A549 (cell line): ENCODE results near the gene MYO1C. TPM values are rescaled to one million over a fixed set of nuclear protein-coding genes. Genes with fewer than 3 reads are reported as not detected.
"Not testable (repeated sequence)": the region's sequence is repeated elsewhere in the genome, so short reads cannot be mapped to it uniquely, and the experiment has no call there.

Experiments
- ATAC-seq, 2 experiments: fragments of 200-7000 bp in 1 of 2; fragments of >200 bp in 1 of 2; cut with Nextera tagmentation in 1 of 2; cut with Tn5 transposase in 1 of 2; 3 replicates each; pipeline versions ENCODE4 v1.8.0 to v1.9.1; 2018 to 2020; ENCODE audit warnings: mild to moderate bottlenecking in 1 of 2, moderate library complexity in 1 of 2
- CTCF ChIA-PET: fragments of 300-600 bp; sonication (Branson Sonifier 250); formaldehyde crosslinking; extraction: SDS; loops from one replicate; lab custom pipeline; 2021; ENCODE audit warnings: antibody characterized with exemption, inconsistent platforms; lab: Yijun Ruan, JAX
- POLR2A ChIA-PET: fragments of 350-600 bp; formaldehyde crosslinking; extraction: SDS; loops from one replicate; lab custom pipeline; 2021; ENCODE audit warnings: antibody characterized with exemption, inconsistent platforms; lab: Yijun Ruan, JAX
- DNase-seq, 2 experiments: peaks; one replicate each; pipeline versions ENCODE4 v3.0.0 to v3.0.0-alpha.2; 2011 to 2016; ENCODE audit warnings: low read depth in 1 of 2, low spot score in 1 of 2
- FAIRE-seq: peaks from 2 replicates; lab custom pipeline; 2011; peaks lifted over from hg19 to GRCh38; lab: Jason Lieb, UNC
- H3K27ac ChIP-seq, 2 experiments: fragments of >200 bp; sonication (Bioruptor Twin); formaldehyde crosslinking; 3 replicates each; pipeline ENCODE4 v1.5.1; 2016 to 2017
- H3K4me1 ChIP-seq: fragments of >200 bp; sonication (Bioruptor Twin); formaldehyde crosslinking; 3 replicates; pipeline ENCODE4 v1.6.1; 2016
- H3K4me2 ChIP-seq: fragments of >200 bp; sonication (Bioruptor Twin); formaldehyde crosslinking; 3 replicates; pipeline ENCODE4 v1.6.1; 2016
- H3K4me3 ChIP-seq: fragments of >200 bp; sonication (Bioruptor Twin); formaldehyde crosslinking; 3 replicates; pipeline ENCODE4 v1.5.1; 2016
- H3K9me3 ChIP-seq: fragments of >200 bp; sonication (Bioruptor Twin); formaldehyde crosslinking; 3 replicates; pipeline ENCODE4 v1.6.1; 2016
- BHLHE40 ChIP-seq: IDR thresholded peaks from 2 replicates; pipeline ENCODE4 v1.6.1; 2012; ENCODE audit warnings: low read depth, low read length, inconsistent platforms
- CBX2 ChIP-seq: fragments of 200-600 bp; sonication (generic); IDR thresholded peaks from 2 replicates; pipeline ENCODE4 v1.6.1; 2016; ENCODE audit warnings: low read depth, mild to moderate bottlenecking, borderline replicate concordance
- CBX8 ChIP-seq: fragments of 200-600 bp; sonication (generic); IDR thresholded peaks from 2 replicates; pipeline ENCODE4 v1.6.1; 2016
- ESRRA ChIP-seq: fragments of 150-350 bp; IDR thresholded peaks from 2 replicates; pipeline ENCODE4 v1.6.1; 2014; ENCODE audit warnings: mild to moderate bottlenecking, low read length, borderline replicate concordance
- FOSB ChIP-seq: fragments of 250-450 bp; sonication (Bioruptor Pico); IDR thresholded peaks from 2 replicates; pipeline ENCODE4 v1.5.0; 2020; ENCODE audit warnings: mild to moderate bottlenecking, moderate library complexity
- FOSL2 ChIP-seq, 2 experiments: fragments of 450-650 bp in 1 of 2; fragments of >200 bp in 1 of 2; sonication (Bioruptor Twin) in 1 of 2; formaldehyde crosslinking; IDR thresholded peaks; 2 replicates each; pipeline versions ENCODE4 v1.5.0 to v1.6.1; 2016 to 2020; ENCODE audit warnings: mild to moderate bottlenecking in 1 of 2, moderate library complexity in 1 of 2
- GATA3 ChIP-seq: IDR thresholded peaks from 2 replicates; pipeline ENCODE4 v1.6.1; 2012; ENCODE audit warnings: borderline replicate concordance
- HEYL ChIP-seq: fragments of 250-450 bp; sonication (Bioruptor Pico); IDR thresholded peaks from 2 replicates; pipeline ENCODE4 v1.8.0; 2021; ENCODE audit warnings: mild to moderate bottlenecking, moderate library complexity
- JUN ChIP-seq, 2 experiments: fragments of >200 bp; sonication (Bioruptor Twin); formaldehyde crosslinking; IDR thresholded peaks; 2 replicates in 1 of 2; 3 replicates in 1 of 2; pipeline ENCODE4 v1.6.1; 2016 to 2017
- KDM1A ChIP-seq: fragments of 200-600 bp; sonication (generic); IDR thresholded peaks from 2 replicates; pipeline ENCODE4 v1.6.1; 2016; ENCODE audit warnings: low read depth, mild to moderate bottlenecking
- MAFK ChIP-seq: fragments of 450-650 bp; IDR thresholded peaks from 2 replicates; pipeline ENCODE4 v1.6.1; 2014; ENCODE audit not compliant: partially characterized antibody
- MYC ChIP-seq: IDR thresholded peaks from 2 replicates; pipeline ENCODE4 v1.6.1; 2012; ENCODE audit warnings: mild to moderate bottlenecking, inconsistent platforms, low read length, improper control_type of control experiment, borderline replicate concordance
- NPAS2 ChIP-seq: fragments of 250-450 bp; sonication (Bioruptor Pico); IDR thresholded peaks from 2 replicates; pipeline ENCODE4 v1.8.0; 2022; ENCODE audit warnings: mild to moderate bottlenecking, moderate library complexity, borderline replicate concordance
- PHF8 ChIP-seq: fragments of 200-600 bp; sonication (generic); IDR thresholded peaks from 2 replicates; pipeline ENCODE4 v1.6.1; 2016; ENCODE audit warnings: low read depth, mild to moderate bottlenecking, antibody characterized with exemption, moderate library complexity, borderline replicate concordance
- POLR2AphosphoS2 ChIP-seq: conservative IDR thresholded peaks from 2 replicates; pipeline ENCODE4 v1.6.1; 2012; ENCODE audit warnings: low read length, improper control_type of control experiment, inconsistent platforms
- SREBF2 ChIP-seq: fragments of 450-650 bp; IDR thresholded peaks from 2 replicates; pipeline ENCODE4 v1.6.1; 2014; ENCODE audit warnings: mild to moderate bottlenecking, moderate library complexity
- TFCP2L1 ChIP-seq: fragments of 250-450 bp; sonication (Bioruptor Pico); IDR thresholded peaks from 2 replicates; pipeline ENCODE4 v1.5.0; 2021; ENCODE audit warnings: mild to moderate bottlenecking
- TP53 ChIP-seq: fragments of 250-450 bp; sonication (Bioruptor Pico); IDR thresholded peaks from 2 replicates; pipeline ENCODE4 v1.5.0; 2021; ENCODE audit warnings: mild to moderate bottlenecking, moderate library complexity
- WGBS: methylation state at CpG from one replicate; pipeline ENCODE4 v1.1.6; 2017; ENCODE audit errors: missing lambda C conversion rate; 5-methylcytosine and 5-hydroxymethylcytosine counted together
- polyA plus RNA-seq, 4 experiments: library from polyadenylated mRNA; depleted of rRNA in 3 of 4; stranded (reverse); fragments of >200 nt; fragmentation: RNase III in 1 of 4; extraction: RNeasy Plus Mini Kit Qiagen cat#74134 plus additional on column Dnase treatment in 1 of 4; gene quantifications; 2 replicates in 3 of 4; 3 replicates in 1 of 4; pipeline ENCODE4 v1.2.3, GENCODE V29; 2011 to 2017
- TF ChIP-seq, protein P1 (sequence below): fragments of 450-650 bp; IDR thresholded peaks from 2 replicates; pipeline ENCODE4 v1.6.1; 2014; ENCODE audit warnings: antibody characterized with exemption
- TF ChIP-seq, protein P2 (sequence below): fragments of 250-450 bp; sonication (Bioruptor Pico); IDR thresholded peaks from 2 replicates; pipeline ENCODE4 v1.5.0; 2021; ENCODE audit warnings: mild to moderate bottlenecking, moderate library complexity, borderline replicate concordance
- TF ChIP-seq, protein P3 (sequence below): fragments of >200 bp; sonication (Bioruptor Twin); formaldehyde crosslinking; IDR thresholded peaks from 3 replicates; pipeline ENCODE4 v1.5.1; 2016

The MYO1C gene
- polyA plus RNA-seq, 2 of the 4 experiments (the other 2 are of a cell fraction) = 101 to 123 TPM

DNA sequence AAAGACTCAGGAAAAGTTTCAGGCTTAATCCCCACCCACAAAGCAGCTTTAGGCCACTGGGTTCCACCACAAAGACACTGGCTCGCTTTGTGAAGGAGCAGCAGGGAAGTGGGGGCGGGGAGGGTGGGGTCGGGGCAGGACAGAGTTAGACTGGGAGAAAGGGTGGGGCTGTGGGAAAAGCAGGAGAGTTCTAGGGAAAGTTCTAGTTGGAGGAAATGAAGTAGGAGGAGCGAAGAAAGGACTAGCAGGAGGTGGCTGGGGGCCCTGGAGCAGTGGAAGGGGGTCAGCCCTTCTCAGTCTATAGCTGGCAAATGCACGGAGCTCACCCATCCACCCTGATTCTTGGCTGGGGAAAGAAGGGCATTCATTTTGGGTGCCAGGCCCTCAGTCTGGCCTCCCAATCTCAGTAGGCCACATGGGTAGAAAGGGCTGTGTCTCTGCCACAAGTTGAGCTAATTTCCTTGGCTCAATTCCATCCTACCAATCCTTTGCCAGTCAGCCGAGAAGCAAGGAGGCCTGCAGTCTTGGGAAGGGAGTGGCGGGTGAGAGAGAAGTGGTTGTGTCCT, 19.4 kb upstream of the MYO1C start:
- TF ChIP-seq ESRRA (no peak), KDM1A (no peak), FOSL2 (IDR thresholded peaks at IDR 0.05) (no peak), FOSL2 (CRISPR knock-in tag; IDR thresholded peaks at IDR 0.05) (no peak), SREBF2 (no peak), CBX8 (no peak), NPAS2 (no peak), MYC (no peak), BHLHE40 (no peak), MAFK (no peak), FOSB (CRISPR knock-in tag) (no peak), CBX2 (no peak)
- TF ChIP-seq, protein P1, sequence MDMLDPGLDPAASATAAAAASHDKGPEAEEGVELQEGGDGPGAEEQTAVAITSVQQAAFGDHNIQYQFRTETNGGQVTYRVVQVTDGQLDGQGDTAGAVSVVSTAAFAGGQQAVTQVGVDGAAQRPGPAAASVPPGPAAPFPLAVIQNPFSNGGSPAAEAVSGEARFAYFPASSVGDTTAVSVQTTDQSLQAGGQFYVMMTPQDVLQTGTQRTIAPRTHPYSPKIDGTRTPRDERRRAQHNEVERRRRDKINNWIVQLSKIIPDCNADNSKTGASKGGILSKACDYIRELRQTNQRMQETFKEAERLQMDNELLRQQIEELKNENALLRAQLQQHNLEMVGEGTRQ = no peak
- POLR2A ChIA-PET = interaction anchor here (0.6 kb wide), 1 partner anchor 169 kb away, joined by 3 read pairs; no protein-coding TSS in a partner anchor
- no peak overlapping the region for H3K4me2 ChIP-seq
- H3K4me3 ChIP-seq = no peak overlapping the region
- ATAC-seq = no peak
- no peaks in the 10 kb centered on the region for H3K9me3 ChIP-seq
- no peak for DNase-seq
- no peak overlapping the region for H3K27ac ChIP-seq
- no peak for FAIRE-seq
- peaks cover 5% of the 10 kb centered on the region; the same call in 2 of the 3 replicates for H3K4me1 ChIP-seq
- CTCF ChIA-PET = interaction anchor here (0.6 to 8.4 kb wide), 6 partner anchors 14 to 456 kb away, joined by 3 to 68 read pairs (median 6); no protein-coding TSS in a partner anchor
- 69% methylated on average over 7 of the region's 7 CpGs for WGBS

DNA sequence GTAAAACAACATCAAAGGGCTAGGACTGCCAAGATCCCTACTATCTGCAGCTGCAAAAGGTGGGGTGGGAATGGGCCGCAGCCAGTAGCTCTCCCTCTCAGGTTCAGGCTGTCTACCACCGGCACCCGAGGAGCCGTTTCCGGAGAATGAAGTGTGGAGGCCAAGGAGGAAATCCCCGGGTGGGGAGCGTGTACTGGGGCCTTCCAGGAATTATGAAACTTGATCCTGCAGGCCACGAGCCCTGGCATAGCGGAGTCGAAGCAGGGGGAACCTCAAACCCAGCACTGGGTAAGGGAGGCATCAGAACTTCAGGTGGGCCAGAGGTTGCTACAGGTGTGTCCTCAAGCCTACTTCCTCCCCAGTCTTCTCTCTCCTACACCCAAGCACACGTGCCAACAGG, 18.8 kb upstream of the MYO1C start:
- ChIA-PET POLR2A (interaction anchor here (0.6 kb wide), 1 partner anchor 169 kb away, joined by 3 read pairs; no protein-coding TSS in a partner anchor), CTCF (interaction anchor here (0.6 to 8.4 kb wide), 5 partner anchors 13 to 456 kb away, joined by 3 to 38 read pairs (median 4); no protein-coding TSS in a partner anchor)
- no peak for DNase-seq
- Histone ChIP-seq H3K4me3 (no peak overlapping the region), H3K9me3 (no peaks in the 10 kb centered on the region), H3K4me1 (peaks cover 5% of the 10 kb centered on the region; the same call in 2 of the 3 replicates), H3K4me2 (no peak overlapping the region), H3K27ac (no peak overlapping the region)
- WGBS = 87% methylated on average over 11 of the region's 11 CpGs
- FAIRE-seq = no peak
- TF ChIP-seq GATA3 = no peak
- ATAC-seq = no peak

DNA sequence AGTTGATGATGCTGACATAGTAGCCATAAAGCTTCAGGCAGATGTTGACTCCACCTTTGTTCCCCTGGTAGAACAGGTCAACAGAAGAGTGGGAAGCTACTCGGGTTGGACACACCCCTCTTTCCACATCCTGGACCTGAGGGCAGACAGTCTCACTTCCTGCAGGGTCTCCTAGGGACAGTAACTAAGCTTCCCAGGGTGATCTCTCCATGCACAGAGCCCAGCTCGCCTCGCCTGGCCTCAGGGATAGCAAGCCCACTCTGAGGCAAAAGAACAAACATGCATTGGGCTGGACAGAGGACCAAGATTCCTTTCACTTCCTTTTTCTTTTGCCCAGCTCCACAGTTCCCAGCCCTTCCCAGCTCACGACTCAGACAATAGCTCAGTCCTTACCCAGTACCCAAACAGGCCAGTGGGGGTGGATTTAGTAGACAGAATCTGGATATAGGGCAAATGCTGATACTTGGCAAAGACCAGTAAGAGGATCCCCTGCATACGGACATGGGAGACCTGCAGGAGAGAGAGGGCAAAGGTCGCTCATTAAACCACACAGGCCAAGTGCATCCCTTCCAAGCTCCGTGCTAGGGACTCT, 16.9 kb upstream of the MYO1C start:
- no peak for DNase-seq
- ATAC-seq = peak; percentile 41 to 58; a peak in 3 of 6 replicates
- Histone ChIP-seq H3K4me1 (no peaks in the 10 kb centered on the region), H3K9me3 (no peaks in the 10 kb centered on the region), H3K4me2 (no peak overlapping the region), H3K4me3 (no peak overlapping the region), H3K27ac (no peak overlapping the region)
- 51% methylated on average over 7 of the region's 7 CpGs for WGBS
- no peak for FAIRE-seq
- TF ChIP-seq, protein P2, sequence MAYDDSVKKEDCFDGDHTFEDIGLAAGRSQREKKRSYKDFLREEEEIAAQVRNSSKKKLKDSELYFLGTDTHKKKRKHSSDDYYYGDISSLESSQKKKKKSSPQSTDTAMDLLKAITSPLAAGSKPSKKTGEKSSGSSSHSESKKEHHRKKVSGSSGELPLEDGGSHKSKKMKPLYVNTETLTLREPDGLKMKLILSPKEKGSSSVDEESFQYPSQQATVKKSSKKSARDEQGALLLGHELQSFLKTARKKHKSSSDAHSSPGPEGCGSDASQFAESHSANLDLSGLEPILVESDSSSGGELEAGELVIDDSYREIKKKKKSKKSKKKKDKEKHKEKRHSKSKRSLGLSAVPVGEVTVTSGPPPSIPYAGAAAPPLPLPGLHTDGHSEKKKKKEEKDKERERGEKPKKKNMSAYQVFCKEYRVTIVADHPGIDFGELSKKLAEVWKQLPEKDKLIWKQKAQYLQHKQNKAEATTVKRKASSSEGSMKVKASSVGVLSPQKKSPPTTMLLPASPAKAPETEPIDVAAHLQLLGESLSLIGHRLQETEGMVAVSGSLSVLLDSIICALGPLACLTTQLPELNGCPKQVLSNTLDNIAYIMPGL (CRISPR knock-in tag) = no peak
- TF ChIP-seq JUN (IDR thresholded peaks at IDR 0.05) (no peak), PHF8 (no peak), POLR2AphosphoS2 (no peak), HEYL (no peak), CBX2 (no peak), MAFK (no peak), TFCP2L1 (no peak), TP53 (no peak)
- TF ChIP-seq, protein P3, sequence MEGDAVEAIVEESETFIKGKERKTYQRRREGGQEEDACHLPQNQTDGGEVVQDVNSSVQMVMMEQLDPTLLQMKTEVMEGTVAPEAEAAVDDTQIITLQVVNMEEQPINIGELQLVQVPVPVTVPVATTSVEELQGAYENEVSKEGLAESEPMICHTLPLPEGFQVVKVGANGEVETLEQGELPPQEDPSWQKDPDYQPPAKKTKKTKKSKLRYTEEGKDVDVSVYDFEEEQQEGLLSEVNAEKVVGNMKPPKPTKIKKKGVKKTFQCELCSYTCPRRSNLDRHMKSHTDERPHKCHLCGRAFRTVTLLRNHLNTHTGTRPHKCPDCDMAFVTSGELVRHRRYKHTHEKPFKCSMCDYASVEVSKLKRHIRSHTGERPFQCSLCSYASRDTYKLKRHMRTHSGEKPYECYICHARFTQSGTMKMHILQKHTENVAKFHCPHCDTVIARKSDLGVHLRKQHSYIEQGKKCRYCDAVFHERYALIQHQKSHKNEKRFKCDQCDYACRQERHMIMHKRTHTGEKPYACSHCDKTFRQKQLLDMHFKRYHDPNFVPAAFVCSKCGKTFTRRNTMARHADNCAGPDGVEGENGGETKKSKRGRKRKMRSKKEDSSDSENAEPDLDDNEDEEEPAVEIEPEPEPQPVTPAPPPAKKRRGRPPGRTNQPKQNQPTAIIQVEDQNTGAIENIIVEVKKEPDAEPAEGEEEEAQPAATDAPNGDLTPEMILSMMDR = no peak
- POLR2A ChIA-PET = interaction anchor here (0.9 to 1.1 kb wide), 2 partner anchors 15 to 22 kb away, joined by 3 read pairs; no protein-coding TSS in a partner anchor
- CTCF ChIA-PET = interaction anchor here (0.6 to 2.7 kb wide), 11 partner anchors 11 to 249 kb away, joined by 3 to 10 read pairs (median 4); no protein-coding TSS in a partner anchor

DNA sequence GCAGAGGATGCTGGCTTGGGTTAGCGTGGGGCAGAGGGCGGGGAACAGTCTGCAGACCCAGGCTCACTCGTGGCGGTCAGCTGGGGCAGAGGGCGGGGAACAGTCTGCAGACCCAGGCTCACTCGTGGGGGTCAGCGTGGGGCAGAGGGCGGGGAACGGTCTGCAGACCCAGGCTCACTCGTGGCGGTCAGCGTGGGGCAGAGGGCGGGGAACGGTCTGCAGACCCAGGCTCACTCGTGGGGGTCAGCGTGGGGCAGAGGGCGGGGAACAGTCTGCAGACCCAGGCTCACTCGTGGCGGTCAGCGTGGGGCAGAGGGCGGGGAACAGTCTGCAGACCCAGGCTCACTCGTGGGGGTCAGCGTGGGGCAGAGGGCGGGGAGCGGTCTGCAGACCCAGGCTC, 16.2 kb upstream of the MYO1C start:
- H3K4me1 ChIP-seq, ATAC-seq, DNase-seq, H3K9me3 ChIP-seq, FAIRE-seq, H3K4me3 ChIP-seq, H3K27ac ChIP-seq, H3K4me2 ChIP-seq: not testable (repeated sequence)
- CTCF ChIA-PET = interaction anchor here (0.9 to 2.7 kb wide), 5 partner anchors 10 to 232 kb away, joined by 3 to 10 read pairs (median 4); no protein-coding TSS in a partner anchor
- 100% methylated on average over 4 of the region's 25 CpGs for WGBS
- POLR2A ChIA-PET = interaction anchor here (0.9 kb wide), 1 partner anchor 21 kb away, joined by 3 read pairs; no protein-coding TSS in a partner anchor
